AG04450 (cell line): Measurements from ENCODE around the gene GLB1L. TPM values are rescaled to one million over a fixed set of nuclear protein-coding genes. Genes with fewer than 3 reads are reported as not detected.

Experiments
- CTCF ChIA-PET: fragments of 300-600, 350-600 bp; formaldehyde crosslinking; extraction: SDS; loops from one replicate; lab custom pipeline; 2022; ENCODE audit warnings: antibody characterized with exemption, inconsistent platforms; lab: Charles Lee
- POLR2A ChIA-PET: fragments of 350-600 bp; formaldehyde crosslinking; extraction: SDS; loops from one replicate; lab custom pipeline; 2021; ENCODE audit warnings: antibody characterized with exemption, inconsistent platforms; lab: Yijun Ruan, JAX
- DNase-seq: peaks from one replicate; pipeline ENCODE4 v3.0.0-alpha.2; 2011; ENCODE audit warnings: low read depth, low spot score
- H3K27ac ChIP-seq: one replicate; pipeline ENCODE4 v1.5.1; 2012; ENCODE audit warnings: low read depth, low read length, control low read depth
- H3K27me3 ChIP-seq: one replicate; pipeline ENCODE4 v1.6.0; 2012; ENCODE audit warnings: low read length; ENCODE audit not compliant: control insufficient read depth, insufficient read depth
- H3K4me3 ChIP-seq: 2 replicates; pipeline ENCODE4 v1.5.1; 2011; ENCODE audit warnings: mild to moderate bottlenecking, low read depth, low read length, control low read depth
- H3K9me3 ChIP-seq: 2 replicates; pipeline ENCODE4 v1.5.1; 2012; ENCODE audit warnings: low read length; ENCODE audit not compliant: control insufficient read depth, insufficient read depth
- CTCF ChIP-seq: IDR thresholded peaks from 2 replicates; pipeline ENCODE4 v1.5.1; 2011; ENCODE audit warnings: low read depth, low read length, control low read depth, inconsistent platforms
- polyA plus RNA-seq: library from polyadenylated mRNA; depleted of rRNA; stranded (reverse); fragments of >200 nt; gene quantifications from 2 replicates; pipeline ENCODE4 v1.2.3, GENCODE V29; 2011

Gene GLB1L
- polyA plus RNA-seq, 1 experiment, result 9.6 TPM

GRCh38 chr2:219218732-219219701 is 26.2 kb downstream of the GLB1L start, which contains the start of gene ABCB6:
TSS of gene ABCB6 (minus strand) at chr2:219218958. CDS start at chr2:219218673, 285 bp downstream.
- TF ChIP-seq CTCF, result no peak
- Histone ChIP-seq H3K4me3 (peak within 1 kb of the TSS; percentile 69), H3K27ac (peak within 1 kb of the TSS; percentile 96), H3K9me3 (no peaks in the 10 kb centered on the region; the same call in 1 of the 2 replicates), H3K27me3 (no peaks in the 10 kb centered on the region)
- ChIA-PET POLR2A (interaction anchor here (0.6 to 4.6 kb wide), 10 partner anchors 11 to 90 kb away, joined by 3 to 37 read pairs (median 6); partner anchors contain the start of genes ANKZF1, ATG9A, CNPPD1 and DNAJB2), CTCF (interaction anchor here (0.5 to 1.5 kb wide), 4 partner anchors 59 to 239 kb away, joined by 3 to 4 read pairs (median 3); no protein-coding TSS in a partner anchor)
- peak; percentile 84 for DNase-seq

GRCh38 chr2:219218217-219218731 is 27.0 kb downstream of the GLB1L start:
- Histone ChIP-seq H3K27ac (peak overlapping the region; percentile 96), H3K4me3 (peak overlapping the region; percentile 69), H3K27me3 (no peaks in the 10 kb centered on the region), H3K9me3 (no peaks in the 10 kb centered on the region; the same call in 1 of the 2 replicates)
- CTCF ChIA-PET, result interaction anchor here (0.5 to 1.5 kb wide), 3 partner anchors 60 to 238 kb away, joined by 3 to 4 read pairs (median 3); no protein-coding TSS in a partner anchor
- no peak for TF ChIP-seq CTCF
- POLR2A ChIA-PET, result interaction anchor here (0.6 to 4.6 kb wide), 14 partner anchors 11 to 169 kb away, joined by 3 to 37 read pairs (median 5); partner anchors contain the start of genes ANKZF1, ATG9A, CNPPD1 and DNAJB2
- DNase-seq, result no peak

- DNase-seq, result no peak
- Histone ChIP-seq H3K27ac (no peak overlapping the region), H3K9me3 (no peaks in the 10 kb centered on the region; the same call in 1 of the 2 replicates), H3K27me3 (no peaks in the 10 kb centered on the region), H3K4me3 (no peak overlapping the region)
- TF ChIP-seq CTCF, result no peak
- ChIA-PET POLR2A (interaction anchor here (4.6 kb wide), 1 partner anchor 9 kb away, joined by 37 read pairs; the partner anchor contains the start of gene ZFAND2B), CTCF (interaction anchor here (1.1 to 2.8 kb wide), 3 partner anchors 46 to 79 kb away, joined by 4 to 11 read pairs (median 4); no protein-coding TSS in a partner anchor)
Observed at GRCh38 chr2:219216535-219216915, 28.7 kb downstream of the GLB1L start.

GRCh38 chr2:219215871-219216534 is 29.2 kb downstream of the GLB1L start:
- no peaks in the 10 kb centered on the region for H3K27me3 ChIP-seq
- CTCF ChIA-PET, result interaction anchor here (1.1 to 2.8 kb wide), 3 partner anchors 45 to 79 kb away, joined by 4 to 11 read pairs (median 4); no protein-coding TSS in a partner anchor
- H3K27ac ChIP-seq, result no peak overlapping the region
- TF ChIP-seq CTCF, result no peak
- no peak for DNase-seq
- H3K9me3 ChIP-seq, result no peaks in the 10 kb centered on the region; the same call in 1 of the 2 replicates
- POLR2A ChIA-PET, result interaction anchor here (1.0 to 4.6 kb wide), 2 partner anchors 9 kb away, joined by 3 to 37 read pairs; partner anchors contain the start of gene ZFAND2B
- H3K4me3 ChIP-seq, result no peak overlapping the region
